Measurements from ENCODE around the gene ARHGEF2.

GRCh38 chr1:155918660-155919059 is 59.7 kb downstream of the ARHGEF2 start:
- TF ChIP-seq CTCF (IDR thresholded peaks at IDR 0.05) (no peak), EZH2 (IDR thresholded peaks at IDR 0.05; ENCODE audit: borderline replicate concordance, insufficient read depth, low read depth, low read length, poor library complexity, severe bottlenecking) (no peak)
